Measurements from ENCODE around the gene PXMP2. TPM values are rescaled to one million over a fixed set of nuclear protein-coding genes. Genes with fewer than 3 reads are reported as not detected.

The PXMP2 gene
- total RNA-seq, 4 donors from 2014 or later = 39.7 to 68.4 (median 55.8) TPM

DNA sequence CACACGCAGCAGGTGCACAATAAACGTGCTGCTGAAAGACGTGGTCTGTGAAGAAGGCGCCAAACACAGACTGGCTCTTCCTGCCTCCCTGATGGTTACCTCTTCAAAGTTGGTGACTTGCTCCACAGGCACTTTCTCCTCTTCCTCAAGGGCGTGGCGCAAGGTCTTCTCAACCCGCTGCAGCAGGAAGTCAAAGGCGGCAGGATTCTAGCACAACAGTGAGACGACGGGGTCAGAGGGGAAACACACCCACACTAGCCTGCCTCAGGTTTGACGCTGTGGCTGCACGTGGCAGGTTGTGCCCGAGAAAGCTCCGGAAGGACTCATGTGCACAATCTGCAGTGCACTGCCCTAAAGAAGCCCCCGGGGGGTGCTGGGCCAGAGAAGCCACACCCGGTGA, 15.3 kb upstream of the PXMP2 start:
- Histone ChIP-seq H3K4me3 (no peak overlapping the region), H3K4me1 (no peaks in the 10 kb centered on the region), H3K27me3 (no peaks in the 10 kb centered on the region), H3K27ac (replicated peaks in 1 of 4) (no peak overlapping the region), H3K36me3 (peaks cover 75 to 98% (median 81%) of the 10 kb centered on the region in 4 donors), H3K9me3 (no peaks in the 10 kb centered on the region)
- 90% methylated on average over 16 of the region's 16 CpGs for WGBS
- DNase-seq (ENCODE audit: extremely low spot score) = no peak
- intact Hi-C loops (cut with DNase I) = no loop called here
- TF ChIP-seq POLR2AphosphoS5 (IDR thresholded peaks at IDR 0.05) (no peak), POLR2A (IDR thresholded peaks at IDR 0.05; ENCODE audit: low read depth) (no peak), EP300 (IDR thresholded peaks at IDR 0.05) (no peak)
- TF ChIP-seq, protein P1, sequence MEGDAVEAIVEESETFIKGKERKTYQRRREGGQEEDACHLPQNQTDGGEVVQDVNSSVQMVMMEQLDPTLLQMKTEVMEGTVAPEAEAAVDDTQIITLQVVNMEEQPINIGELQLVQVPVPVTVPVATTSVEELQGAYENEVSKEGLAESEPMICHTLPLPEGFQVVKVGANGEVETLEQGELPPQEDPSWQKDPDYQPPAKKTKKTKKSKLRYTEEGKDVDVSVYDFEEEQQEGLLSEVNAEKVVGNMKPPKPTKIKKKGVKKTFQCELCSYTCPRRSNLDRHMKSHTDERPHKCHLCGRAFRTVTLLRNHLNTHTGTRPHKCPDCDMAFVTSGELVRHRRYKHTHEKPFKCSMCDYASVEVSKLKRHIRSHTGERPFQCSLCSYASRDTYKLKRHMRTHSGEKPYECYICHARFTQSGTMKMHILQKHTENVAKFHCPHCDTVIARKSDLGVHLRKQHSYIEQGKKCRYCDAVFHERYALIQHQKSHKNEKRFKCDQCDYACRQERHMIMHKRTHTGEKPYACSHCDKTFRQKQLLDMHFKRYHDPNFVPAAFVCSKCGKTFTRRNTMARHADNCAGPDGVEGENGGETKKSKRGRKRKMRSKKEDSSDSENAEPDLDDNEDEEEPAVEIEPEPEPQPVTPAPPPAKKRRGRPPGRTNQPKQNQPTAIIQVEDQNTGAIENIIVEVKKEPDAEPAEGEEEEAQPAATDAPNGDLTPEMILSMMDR (IDR thresholded peaks at IDR 0.05) = no peak

DNA sequence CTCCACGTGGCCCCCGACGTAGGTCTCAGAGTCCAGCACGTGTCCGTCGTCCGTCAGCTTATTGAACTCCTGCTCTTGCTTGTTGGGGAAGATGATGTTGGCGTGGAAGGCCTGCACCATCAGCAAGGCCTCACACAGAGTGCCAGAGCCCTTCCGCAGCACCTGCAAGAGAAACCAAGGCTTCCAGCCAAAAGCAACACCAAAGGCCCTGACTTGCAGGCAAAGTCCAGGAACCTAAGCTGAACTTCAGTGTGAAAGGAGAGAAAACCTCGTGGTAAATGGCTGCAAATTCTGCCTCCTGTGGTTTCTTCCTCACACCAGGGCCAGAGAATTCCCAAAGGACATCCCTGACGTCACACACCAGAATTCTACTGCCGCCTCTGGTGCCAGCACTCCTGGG, 14.7 kb upstream of the PXMP2 start:
- no peak for DNase-seq (ENCODE audit: extremely low spot score)
- no peak overlapping the region for H3K27ac ChIP-seq (replicated peaks in 1 of 4)
- H3K9me3 ChIP-seq = no peaks in the 10 kb centered on the region
- H3K4me1 ChIP-seq = no peaks in the 10 kb centered on the region
- WGBS = 91% methylated on average over 12 of the region's 12 CpGs
- intact Hi-C loops (cut with DNase I) = no loop called here
- TF ChIP-seq POLR2AphosphoS5 (IDR thresholded peaks at IDR 0.05) = no peak
- no peak for TF ChIP-seq POLR2A (IDR thresholded peaks at IDR 0.05; ENCODE audit: low read depth)
- TF ChIP-seq, protein P1 (IDR thresholded peaks at IDR 0.05) = no peak
- no peak for TF ChIP-seq EP300 (IDR thresholded peaks at IDR 0.05)
- no peak overlapping the region for H3K4me3 ChIP-seq
- no peaks in the 10 kb centered on the region for H3K27me3 ChIP-seq
- H3K36me3 ChIP-seq = peaks cover 70 to 98% (median 80%) of the 10 kb centered on the region in 4 donors

DNA sequence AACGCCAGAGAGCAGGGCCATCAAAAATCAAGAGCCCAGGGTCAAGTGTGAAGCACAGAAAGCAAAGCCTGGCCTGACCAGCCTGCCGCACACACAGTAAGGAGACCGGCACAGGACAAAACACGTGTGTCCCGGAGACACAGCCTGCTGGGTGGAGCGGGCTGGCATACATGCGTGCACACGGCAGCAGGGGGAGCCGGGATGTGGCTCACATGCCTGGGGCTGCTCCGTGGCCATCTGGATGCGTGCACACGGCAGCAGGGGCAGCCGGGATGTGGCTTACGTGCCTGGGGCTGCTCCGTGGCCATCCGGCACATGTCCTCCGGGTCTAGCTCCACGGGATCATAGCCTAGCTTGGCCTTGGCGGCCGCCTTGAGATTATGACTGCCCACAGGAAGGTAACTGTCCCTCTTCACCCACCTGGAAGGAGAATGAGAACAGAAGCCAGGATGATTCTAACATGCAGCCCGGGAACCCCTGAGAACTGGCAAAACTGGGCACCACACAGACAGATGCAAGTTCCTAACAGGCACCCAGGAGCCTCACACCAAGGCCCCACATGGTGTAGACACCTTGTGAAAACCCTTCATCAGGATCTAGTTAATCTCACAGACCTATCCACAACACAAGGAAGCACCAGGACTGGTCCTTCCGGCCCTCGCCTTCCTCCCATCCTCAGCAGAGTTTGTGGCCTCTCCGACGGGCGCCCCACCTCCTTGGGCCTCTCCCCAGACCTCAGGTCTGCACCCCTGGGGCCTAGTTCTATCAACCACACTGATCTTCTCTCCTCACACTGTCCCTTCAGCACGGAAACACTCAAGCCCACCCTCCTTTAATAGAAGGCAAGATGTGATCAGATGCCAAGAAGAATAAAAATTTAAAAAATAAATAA, 13.9 kb upstream of the PXMP2 start:
- no peak for DNase-seq (ENCODE audit: extremely low spot score)
- intact Hi-C loops (cut with DNase I) = no loop called here
- H3K9me3 ChIP-seq = no peaks in the 10 kb centered on the region
- H3K27ac ChIP-seq (replicated peaks in 1 of 4) = no peak overlapping the region
- no peaks in the 10 kb centered on the region for H3K27me3 ChIP-seq
- H3K4me1 ChIP-seq = no peaks in the 10 kb centered on the region
- no peak overlapping the region for H3K4me3 ChIP-seq
- H3K36me3 ChIP-seq = peaks cover 62 to 98% (median 77%) of the 10 kb centered on the region in 4 donors
- WGBS = 92% methylated on average over 14 of the region's 27 CpGs
- TF ChIP-seq, protein P1 (IDR thresholded peaks at IDR 0.05) = no peak
- no peak for TF ChIP-seq POLR2A (IDR thresholded peaks at IDR 0.05; ENCODE audit: low read depth)
- no peak for TF ChIP-seq EP300 (IDR thresholded peaks at IDR 0.05)
- TF ChIP-seq POLR2AphosphoS5 (IDR thresholded peaks at IDR 0.05) = no peak

DNA sequence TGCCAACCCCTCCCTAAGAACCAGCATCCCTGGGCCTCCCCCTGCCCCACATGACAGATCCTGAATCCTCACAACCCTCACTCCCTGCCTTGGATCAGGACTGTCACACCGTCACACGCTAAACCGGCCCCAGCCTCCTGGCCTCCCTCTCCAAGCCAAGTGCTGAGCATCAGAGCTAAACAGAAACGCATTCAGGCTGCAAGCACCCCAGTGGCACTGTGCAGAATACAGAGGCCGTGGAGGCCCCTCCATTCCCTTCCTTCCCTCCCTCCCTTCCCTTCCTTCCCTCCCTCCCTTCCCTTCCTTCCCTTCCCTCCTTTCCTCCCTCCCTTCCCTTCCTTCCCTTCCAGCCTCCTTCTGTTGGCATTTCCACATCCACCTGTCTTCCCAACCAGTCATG, 12.8 kb upstream of the PXMP2 start:
- H3K9me3 ChIP-seq = no peaks in the 10 kb centered on the region
- no peak for DNase-seq (ENCODE audit: extremely low spot score)
- H3K4me1 ChIP-seq = no peaks in the 10 kb centered on the region
- H3K36me3 ChIP-seq = peaks cover 52 to 98% (median 77%) of the 10 kb centered on the region in 4 donors
- H3K27me3 ChIP-seq = no peaks in the 10 kb centered on the region
- intact Hi-C loops (cut with DNase I) = no loop called here
- TF ChIP-seq POLR2A (IDR thresholded peaks at IDR 0.05; ENCODE audit: low read depth) (no peak), POLR2AphosphoS5 (IDR thresholded peaks at IDR 0.05) (no peak), EP300 (IDR thresholded peaks at IDR 0.05) (no peak)
- TF ChIP-seq, protein P1 (IDR thresholded peaks at IDR 0.05) = no peak
- H3K27ac ChIP-seq (replicated peaks in 1 of 4) = no peak overlapping the region
- 96% methylated on average over 5 of the region's 5 CpGs for WGBS
- H3K4me3 ChIP-seq = no peak overlapping the region

All from esophagus muscularis mucosa (tissue), 4 donors.